Smooth muscle cell of the umbilical artery (primary cell): ENCODE results near the gene GNG11. TPM values are rescaled to one million over a fixed set of nuclear protein-coding genes. Genes with fewer than 3 reads are reported as not detected.

Experiments used
- total RNA-seq: library from RNA; depleted of rRNA; stranded (reverse); fragments of >200 nt; gene quantifications from 2 replicates; pipeline ENCODE4 v1.2.3, GENCODE V29; 2014

GNG11 gene
- total RNA-seq: 26.1 and 27.0 TPM in 2 replicates

DNA sequence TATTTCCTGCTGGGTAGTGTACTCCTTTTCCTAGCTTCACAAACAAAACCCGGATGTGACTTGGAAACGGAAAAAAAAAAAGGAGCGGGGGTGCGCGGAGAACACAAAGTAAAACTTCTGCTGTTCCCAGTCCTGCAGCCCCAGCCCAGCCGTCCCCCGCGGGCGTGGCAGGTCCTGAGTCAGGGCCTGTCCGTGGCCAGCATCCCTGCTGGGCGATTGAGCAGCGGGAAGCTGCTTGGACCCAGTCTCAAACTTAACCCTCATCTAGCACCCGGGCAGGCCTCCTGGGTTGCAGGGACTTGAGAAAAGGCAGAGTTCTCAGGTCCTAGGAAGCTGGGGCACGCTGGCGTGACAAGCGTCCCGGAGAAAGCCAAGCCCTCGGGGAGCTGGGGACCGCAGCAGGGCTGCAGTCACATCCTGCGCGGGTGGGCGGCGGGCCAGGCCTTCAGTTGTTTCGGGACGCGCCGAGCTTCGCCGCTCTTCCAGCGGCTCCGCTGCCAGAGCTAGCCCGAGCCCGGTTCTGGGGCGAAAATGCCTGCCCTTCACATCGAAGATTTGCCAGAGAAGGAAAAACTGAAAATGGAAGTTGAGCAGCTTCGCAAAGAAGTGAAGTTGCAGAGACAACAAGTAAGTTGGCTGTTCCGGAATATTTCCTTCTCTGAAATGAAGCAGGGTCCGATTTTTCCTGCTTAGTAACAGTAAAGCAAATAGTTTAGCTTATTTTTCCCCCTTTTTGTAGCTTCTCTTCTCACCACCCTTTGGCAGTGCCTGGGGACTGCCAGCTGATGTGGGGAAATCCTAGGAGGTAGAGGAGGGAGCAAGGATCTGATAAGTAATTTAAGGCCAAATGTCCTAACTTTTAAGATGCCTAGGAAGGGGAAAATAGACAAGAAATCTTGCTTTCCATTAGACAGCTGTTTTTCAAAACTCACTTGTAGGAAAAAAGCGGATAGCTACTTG, at the start of gene GNG11:
Gene GNG11, plus strand, starts transcription at position 129 of the 960 bp plus-strand sequence. Its CDS starts 403 bp downstream, at position 532.

DNA sequence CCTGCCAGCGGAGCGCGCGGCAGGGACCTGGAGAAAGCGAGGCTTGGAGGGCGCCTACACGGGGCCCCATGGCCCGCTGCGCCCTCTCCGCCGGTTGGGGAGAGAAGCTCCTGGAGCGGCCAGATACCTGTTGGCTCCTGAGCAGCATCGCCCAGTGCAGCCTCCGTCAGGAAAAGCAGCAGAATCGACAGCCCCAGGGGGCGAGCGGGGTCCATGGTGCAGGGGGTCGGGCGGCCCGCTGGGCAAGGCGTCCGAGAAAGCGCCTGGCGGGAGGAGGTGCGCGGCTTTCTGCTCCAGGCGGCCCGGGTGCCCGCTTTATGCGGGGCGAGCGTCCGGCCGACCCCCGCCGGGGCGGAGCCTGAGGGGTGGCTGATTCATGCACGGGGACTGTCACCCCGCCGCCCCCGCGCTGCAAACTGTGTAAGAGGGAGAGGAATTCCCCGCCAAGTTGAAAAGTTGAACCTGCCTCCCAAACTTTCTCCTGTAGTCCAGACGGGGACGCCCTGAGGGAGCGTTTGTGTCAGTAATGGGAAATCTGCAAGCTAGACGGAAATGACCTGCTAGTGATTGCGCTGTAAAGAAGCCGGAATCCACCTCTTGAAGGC, 31.0 kb upstream of the GNG11 start, which contains the start of gene TFPI2:
Gene TFPI2, minus strand, starts transcription at position 290 of the 605 bp plus-strand sequence. Its CDS starts 75 bp downstream, at position 215.

DNA sequence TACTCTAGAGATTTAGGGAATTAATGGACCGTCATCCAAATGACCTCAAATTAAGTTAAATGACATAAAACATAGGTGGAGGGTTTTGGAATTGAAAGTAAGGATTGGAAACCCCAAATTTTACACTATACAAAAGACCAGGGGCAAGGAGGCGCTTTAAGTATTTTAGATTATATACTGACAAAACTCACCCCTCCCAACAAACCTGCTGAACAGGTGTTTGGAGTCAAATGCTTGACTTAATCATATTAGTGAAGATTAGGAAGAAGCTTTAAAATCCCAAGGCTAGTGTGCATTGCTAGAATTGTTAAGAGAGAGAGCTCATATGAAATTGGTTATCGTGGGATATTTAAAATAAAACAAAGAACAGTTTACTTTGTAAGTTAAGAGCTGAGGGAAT, 15.3 kb upstream of the GNG11 start, which contains the start of gene GNGT1:
Gene GNGT1, plus strand, starts transcription at position 301 of the 400 bp plus-strand sequence. CDS start 180 bp downstream, outside the sequence.

Other genes with a start within 250 kb of the GNG11 start
- gene TFPI2, start 31.0 kb upstream of the GNG11 start, total RNA-seq: 649 and 876 TPM in 2 replicates
- not detected in 2 replicates for gene GNGT1, start 15.2 kb upstream of the GNG11 start, total RNA-seq
- 50.1 and 63.0 TPM in 2 replicates for gene BET1, start 82.6 kb downstream of the GNG11 start, total RNA-seq